Esophagus mucosa (tissue), 1 donor: ENCODE measurements around the gene HES7. TPM values are rescaled to one million over a fixed set of nuclear protein-coding genes. Genes with fewer than 3 reads are reported as not detected.

Experiments used
- ATAC-seq: fragments of 200-7000 bp; cut with Tn5 transposase; one replicate; pipeline ENCODE4 v1.9.1; 2020
- total RNA-seq: library from RNA; stranded (reverse); gene quantifications from one replicate; pipeline ENCODE4 v1.2.4, GENCODE V29; 2023
- donor health status: DM: yes; HTN: yes; CAD: no.

Gene HES7
- total RNA-seq, 1 donor from 2014 or later, result 0.40 TPM

- no peak for ATAC-seq
Observed at GRCh38 chr17:8142887-8143580, 19.1 kb upstream of the HES7 start.

- ATAC-seq, result no peak
Observed at GRCh38 chr17:8142158-8142886, 18.4 kb upstream of the HES7 start.

GRCh38 chr17:8141741-8142140, 17.8 kb upstream of the HES7 start:
- ATAC-seq, result no peak

- ATAC-seq, result no peak
Observed at GRCh38 chr17:8141045-8141444, 17.1 kb upstream of the HES7 start.

GRCh38 chr17:8140065-8141029, 16.4 kb upstream of the HES7 start:
- no peak for ATAC-seq

- peak; percentile 90 for ATAC-seq
Observed at GRCh38 chr17:8138672-8139371, 14.9 kb upstream of the HES7 start.

- ATAC-seq, result no peak
Observed at GRCh38 chr17:8138374-8138671, 14.4 kb upstream of the HES7 start.

- no peak for ATAC-seq
Observed at GRCh38 chr17:8137645-8138373, 13.9 kb upstream of the HES7 start.

- no peak for ATAC-seq
Observed at GRCh38 chr17:8133941-8134340, 10.0 kb upstream of the HES7 start.

GRCh38 chr17:8133399-8133798, 9.5 kb upstream of the HES7 start:
- ATAC-seq, result peak; percentile 12

GRCh38 chr17:8131844-8132441, 8.0 kb upstream of the HES7 start:
- peak; percentile 35 for ATAC-seq

GRCh38 chr17:8128125-8128784, 4.3 kb upstream of the HES7 start:
- no peak for ATAC-seq

- ATAC-seq, result peak; percentile 7
Observed at GRCh38 chr17:8126491-8127066, 2.7 kb upstream of the HES7 start.

GRCh38 chr17:8125947-8126490, 2.1 kb upstream of the HES7 start:
- ATAC-seq, result no peak

GRCh38 chr17:8125154-8125946, 1.4 kb upstream of the HES7 start:
- ATAC-seq, result peak; percentile 7

GRCh38 chr17:8124350-8125153, 646 bp upstream of the HES7 start:
- no peak for ATAC-seq

GRCh38 chr17:8122924-8123694, 797 bp downstream of the HES7 start:
- ATAC-seq, result no peak
